Activated T-helper 2 cell treated with anti-CD3 and anti-CD28 coated beads, Interferon-gamma antibody, Interleukin-2, Interleukin-4, amounts not matched to agents 10 μg/mL and 5 μg/mL and 100 μg/mL, durations not matched to agents 14 hours and 24 hours and 36 hours (primary cell): ENCODE measurements around the gene ASMTL. TPM values are rescaled to one million over a fixed set of nuclear protein-coding genes. Genes with fewer than 3 reads are reported as not detected.
"Not testable (repeated sequence)": the region's sequence is repeated elsewhere in the genome, so short reads cannot be mapped to it uniquely, and the experiment has no call there.

ENCODE experiments used
- DNase-seq: peaks from one replicate; pipeline ENCODE4 v3.0.0; 2021; ENCODE audit warnings: low spot score
- H3K27ac Mint-ChIP-seq: one replicate; pipeline ENCODE4 v1.8.0; 2021; ENCODE audit warnings: mixed read lengths
- H3K27me3 Mint-ChIP-seq: one replicate; pipeline ENCODE4 v1.8.0; 2021; ENCODE audit warnings: low read depth, mixed read lengths
- H3K36me3 Mint-ChIP-seq: one replicate; pipeline ENCODE4 v1.8.0; 2021; ENCODE audit warnings: low read depth, mixed read lengths
- H3K4me1 Mint-ChIP-seq: one replicate; pipeline ENCODE4 v1.8.0; 2021; ENCODE audit warnings: low read depth, mixed read lengths
- H3K4me3 Mint-ChIP-seq: one replicate; pipeline ENCODE4 v1.8.0; 2021; ENCODE audit warnings: low read depth, mild to moderate bottlenecking, moderate library complexity, mixed read lengths
- H3K9me3 Mint-ChIP-seq: one replicate; pipeline ENCODE4 v1.8.0; 2021; ENCODE audit warnings: mixed read lengths
- intact Hi-C: fragments of 100-400 bp; cut with micrococcal nuclease; formaldehyde crosslinking; loops from one replicate; pipeline ENCODE4 v1.15.1; 2023
- total RNA-seq: library from RNA; stranded (reverse); gene quantifications from 2 replicates; pipeline ENCODE4 v1.2.3, GENCODE V29; 2022

Gene ASMTL
- total RNA-seq, 1 donor from 2014 or later, result 41.8 TPM

DNA sequence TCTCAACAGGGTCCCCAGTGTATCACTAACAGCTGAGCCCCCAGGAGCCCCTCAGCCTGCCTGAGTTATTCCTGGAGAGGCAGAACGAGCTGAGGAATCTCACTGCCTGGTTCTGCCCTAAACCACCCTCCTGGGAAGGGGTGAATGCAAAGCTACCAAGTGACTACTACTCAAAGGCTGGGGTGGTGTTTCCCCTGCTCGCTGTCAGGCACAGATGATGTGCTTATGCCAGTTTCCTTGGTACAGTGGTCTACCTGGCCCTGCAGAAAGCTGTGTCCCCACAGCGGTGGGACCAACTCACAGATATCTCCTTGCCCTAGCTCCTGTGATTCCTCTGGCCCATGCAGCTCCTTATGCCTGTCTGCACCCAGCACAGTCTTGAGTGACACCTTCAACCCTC is 35.4 kb upstream of the ASMTL start:
- no peak overlapping the region for H3K4me3 Mint-ChIP-seq
- H3K36me3 Mint-ChIP-seq, result peaks cover 63% of the 10 kb centered on the region
- no peak overlapping the region for H3K27ac Mint-ChIP-seq
- intact Hi-C loops, result no loop called here
- peaks cover 26% of the 10 kb centered on the region for H3K9me3 Mint-ChIP-seq
- H3K27me3 Mint-ChIP-seq, result no peaks in the 10 kb centered on the region
- DNase-seq, result no peak
- peaks cover 28% of the 10 kb centered on the region for H3K4me1 Mint-ChIP-seq

DNA sequence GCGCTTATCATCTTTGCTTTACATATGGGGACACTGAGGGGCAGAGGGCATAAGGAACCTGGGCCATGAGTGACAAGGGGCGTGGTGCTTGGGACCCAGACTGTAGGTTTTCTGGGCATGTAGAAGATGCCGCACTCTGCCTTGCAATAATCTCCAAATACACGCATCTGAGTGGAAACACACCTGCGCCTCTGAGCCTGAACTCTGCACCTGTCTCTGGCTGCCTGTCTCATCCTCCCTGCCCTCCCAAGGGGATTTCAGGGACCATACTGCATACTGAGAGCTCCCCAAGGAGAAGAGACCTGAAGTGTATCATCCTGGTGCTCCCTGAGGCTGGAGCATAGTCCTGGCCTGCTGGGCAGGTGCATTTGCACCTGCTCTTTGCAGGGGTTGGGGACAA is 34.7 kb upstream of the ASMTL start:
- Mint-ChIP-seq H3K4me1 (peaks cover 30% of the 10 kb centered on the region), H3K27me3 (no peaks in the 10 kb centered on the region), H3K36me3 (peaks cover 64% of the 10 kb centered on the region), H3K9me3 (peaks cover 26% of the 10 kb centered on the region), H3K27ac (no peak overlapping the region), H3K4me3 (no peak overlapping the region)
- intact Hi-C loops, result no loop called here
- no peak for DNase-seq

DNA sequence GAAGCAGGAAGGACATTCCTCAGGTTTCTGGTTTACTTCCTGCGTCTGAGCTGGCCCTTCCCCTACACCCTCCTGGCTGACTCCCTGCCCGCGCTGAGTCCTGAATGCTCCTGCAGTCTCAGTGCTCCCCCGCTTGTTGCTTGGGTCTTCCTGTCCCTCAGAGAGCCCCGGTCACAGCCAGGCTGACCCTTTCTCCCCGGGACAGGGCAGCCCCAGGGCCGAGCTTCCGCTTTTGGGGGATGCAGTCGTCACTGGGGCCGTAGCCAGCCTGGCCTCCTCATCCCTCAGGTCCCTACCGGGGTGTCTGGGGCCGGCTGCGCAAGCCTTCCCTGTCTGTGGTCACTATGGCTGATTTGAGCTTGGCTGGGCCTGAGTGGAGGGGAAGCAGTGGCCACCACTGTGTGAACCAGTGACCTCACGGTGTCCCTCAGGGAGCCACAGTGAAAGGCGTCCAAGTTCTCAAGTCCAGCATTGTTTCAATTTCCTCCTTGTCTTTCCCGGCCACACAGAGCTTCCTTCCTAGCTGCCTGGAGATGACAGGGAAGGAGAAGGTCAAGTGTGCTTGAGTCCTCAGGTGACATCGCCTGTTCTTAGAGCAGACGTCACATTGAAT is 34.1 kb upstream of the ASMTL start:
- peaks cover 23% of the 10 kb centered on the region for H3K9me3 Mint-ChIP-seq
- peaks cover 30% of the 10 kb centered on the region for H3K4me1 Mint-ChIP-seq
- H3K27me3 Mint-ChIP-seq, result no peaks in the 10 kb centered on the region
- intact Hi-C loops, result no loop called here
- no peak overlapping the region for H3K4me3 Mint-ChIP-seq
- DNase-seq, result no peak
- H3K36me3 Mint-ChIP-seq, result peaks cover 64% of the 10 kb centered on the region
- H3K27ac Mint-ChIP-seq, result peak overlapping the region; percentile 51

DNA sequence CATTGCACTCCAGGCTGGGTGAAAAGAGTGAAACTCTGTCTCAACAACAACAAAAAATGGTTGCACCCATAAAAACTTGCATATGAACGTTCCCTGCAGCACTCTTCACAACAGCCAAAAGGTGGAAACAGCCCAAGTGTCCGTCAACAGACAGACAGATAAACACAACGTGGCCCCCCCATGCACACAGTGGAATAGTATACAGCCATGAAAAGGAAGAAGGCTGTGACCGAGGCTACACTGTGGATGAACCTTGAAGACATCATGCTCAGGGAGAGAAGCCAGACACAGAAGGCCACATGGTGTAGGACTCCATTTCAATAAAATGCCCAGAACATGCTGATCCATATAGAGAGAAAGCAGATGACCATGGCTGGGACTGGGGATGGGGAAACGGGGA is 33.5 kb upstream of the ASMTL start:
- H3K4me1 Mint-ChIP-seq, result peaks cover 34% of the 10 kb centered on the region
- peak overlapping the region; percentile 33 for H3K27ac Mint-ChIP-seq
- DNase-seq, result no peak
- peaks cover 61% of the 10 kb centered on the region for H3K36me3 Mint-ChIP-seq
- peaks cover 16% of the 10 kb centered on the region for H3K9me3 Mint-ChIP-seq
- H3K27me3 Mint-ChIP-seq, result no peaks in the 10 kb centered on the region
- intact Hi-C loops, result no loop called here
- no peak overlapping the region for H3K4me3 Mint-ChIP-seq

DNA sequence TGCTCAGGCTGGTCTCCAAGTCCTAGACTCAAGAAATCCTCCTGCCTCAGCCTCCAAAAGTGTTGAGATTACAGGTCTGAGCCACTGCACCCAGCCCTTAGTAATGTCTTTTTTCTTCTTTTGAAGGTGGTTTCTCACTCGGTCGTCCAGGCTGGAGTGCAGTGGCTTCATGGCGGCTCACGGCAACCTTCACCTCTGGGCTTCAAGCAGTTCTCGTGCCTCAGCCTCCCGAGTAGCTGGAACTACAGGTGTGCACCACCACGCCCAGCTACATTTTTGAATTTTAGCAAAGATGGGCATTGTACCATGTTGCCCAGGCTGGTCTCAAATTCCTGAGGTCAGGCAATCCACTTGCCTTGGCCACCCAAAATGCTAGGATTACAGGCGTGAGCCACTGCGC is 32.3 kb upstream of the ASMTL start:
- Mint-ChIP-seq H3K4me3 (no peak overlapping the region), H3K4me1 (peaks cover 43% of the 10 kb centered on the region), H3K9me3 (peaks cover 15% of the 10 kb centered on the region), H3K27me3 (no peaks in the 10 kb centered on the region), H3K36me3 (peaks cover 64% of the 10 kb centered on the region), H3K27ac (peak overlapping the region; percentile 11)
- intact Hi-C loops, result no loop called here
- DNase-seq, result no peak

DNA sequence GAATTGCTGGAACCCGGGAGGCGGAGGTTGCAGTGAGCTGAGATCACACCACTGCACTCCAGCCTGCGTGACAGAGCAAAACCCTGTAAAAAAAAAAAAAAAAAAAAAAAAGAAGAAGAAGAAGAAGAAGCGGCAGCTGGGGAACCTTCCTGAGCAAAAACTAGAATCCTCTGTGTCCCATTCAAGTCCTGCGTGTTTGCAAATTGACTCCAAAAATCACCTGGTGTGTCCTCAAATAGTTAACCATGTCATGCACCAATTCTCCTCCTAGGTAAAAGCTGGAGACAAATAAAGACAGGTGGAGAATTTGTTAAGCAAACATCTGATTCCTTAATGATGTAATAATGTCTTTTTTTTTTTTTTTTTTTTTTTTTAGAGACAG is 31.9 kb upstream of the ASMTL start:
- DNase-seq, result no peak
- intact Hi-C loops, result no loop called here
- no peak overlapping the region for H3K4me3 Mint-ChIP-seq

DNA sequence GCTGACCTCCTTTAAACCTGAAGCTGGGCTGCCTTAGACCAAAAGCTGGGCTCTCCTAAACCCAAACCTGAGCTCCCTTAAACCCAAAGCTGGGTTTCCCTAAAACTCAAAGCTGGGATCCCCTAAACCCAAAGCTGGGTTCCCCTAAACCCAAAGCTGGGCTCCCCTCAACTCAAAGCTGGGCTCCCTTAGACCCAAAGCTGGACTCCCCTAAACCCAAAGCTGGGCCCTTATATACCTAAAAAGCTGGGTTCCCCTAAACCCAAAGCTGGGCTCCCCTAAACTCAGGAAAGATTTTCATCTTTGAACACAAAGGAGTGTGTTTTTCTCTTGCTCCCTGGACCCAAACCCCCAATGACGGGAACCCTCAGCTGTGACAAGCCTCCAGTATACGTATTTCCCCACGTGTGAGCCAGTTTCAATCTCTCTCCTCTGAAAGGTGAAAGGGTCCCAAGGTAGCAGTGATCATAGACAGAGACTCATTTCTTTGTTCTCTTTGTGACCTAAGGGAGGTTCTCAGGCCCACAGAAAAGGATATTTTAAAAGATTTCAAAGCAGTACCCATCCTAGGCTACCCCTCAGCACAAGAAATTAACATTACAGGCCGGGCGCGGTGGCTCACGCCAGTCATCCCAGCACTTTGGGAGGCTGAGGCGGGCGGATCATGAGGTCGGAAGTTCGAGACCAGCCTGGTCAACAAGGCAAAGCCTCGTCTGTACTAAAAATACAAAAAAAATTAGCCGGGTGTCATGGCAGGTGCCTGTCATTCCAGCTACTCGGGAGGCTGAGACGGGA is 31.3 kb upstream of the ASMTL start:
- H3K27me3 Mint-ChIP-seq, result no peaks in the 10 kb centered on the region
- H3K27ac Mint-ChIP-seq, result peak overlapping the region; percentile 89
- peaks cover 53% of the 10 kb centered on the region for H3K4me1 Mint-ChIP-seq
- H3K9me3 Mint-ChIP-seq, result peaks cover 19% of the 10 kb centered on the region
- no peak for DNase-seq
- peaks cover 69% of the 10 kb centered on the region for H3K36me3 Mint-ChIP-seq
- H3K4me3 Mint-ChIP-seq, result peak overlapping the region; percentile 13
- intact Hi-C loops, result no loop called here

More for the DNA sequence above, 31.9 kb upstream of the ASMTL start:
- H3K27ac Mint-ChIP-seq, result peak overlapping the region; percentile 11
- peaks cover 68% of the 10 kb centered on the region for H3K36me3 Mint-ChIP-seq
- no peaks in the 10 kb centered on the region for H3K27me3 Mint-ChIP-seq
- peaks cover 47% of the 10 kb centered on the region for H3K4me1 Mint-ChIP-seq
- peaks cover 18% of the 10 kb centered on the region for H3K9me3 Mint-ChIP-seq

DNA sequence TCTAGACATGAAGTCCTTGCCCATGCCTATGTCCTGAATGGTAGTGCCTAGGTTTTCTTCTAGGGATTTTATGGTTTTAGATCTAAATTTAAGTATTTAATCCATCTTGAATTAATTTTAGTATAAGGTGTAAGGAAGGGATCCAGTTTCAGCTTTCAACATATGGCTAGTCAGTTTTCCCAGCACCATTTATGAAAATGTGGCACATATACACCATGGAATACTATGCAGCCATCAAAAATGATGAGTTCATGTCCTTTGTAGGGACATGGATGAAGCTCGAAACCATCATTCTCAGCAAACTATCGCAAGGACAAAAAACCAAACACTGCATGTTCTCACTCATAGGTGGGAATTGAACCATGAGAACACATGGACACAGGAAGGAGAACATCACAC is 29.8 kb upstream of the ASMTL start:
- not testable (repeated sequence) for H3K27me3 Mint-ChIP-seq, DNase-seq
- Mint-ChIP-seq H3K27ac (peak overlapping the region; percentile 99), H3K36me3 (peaks cover 69% of the 10 kb centered on the region), H3K9me3 (peaks cover 16% of the 10 kb centered on the region), H3K4me1 (peaks cover 60% of the 10 kb centered on the region), H3K4me3 (peak overlapping the region; percentile 87)
- intact Hi-C loops, result loop anchor here (1.0 kb wide), 1 partner anchor 55 kb away; the partner anchor contains the start of gene P2RY8

DNA sequence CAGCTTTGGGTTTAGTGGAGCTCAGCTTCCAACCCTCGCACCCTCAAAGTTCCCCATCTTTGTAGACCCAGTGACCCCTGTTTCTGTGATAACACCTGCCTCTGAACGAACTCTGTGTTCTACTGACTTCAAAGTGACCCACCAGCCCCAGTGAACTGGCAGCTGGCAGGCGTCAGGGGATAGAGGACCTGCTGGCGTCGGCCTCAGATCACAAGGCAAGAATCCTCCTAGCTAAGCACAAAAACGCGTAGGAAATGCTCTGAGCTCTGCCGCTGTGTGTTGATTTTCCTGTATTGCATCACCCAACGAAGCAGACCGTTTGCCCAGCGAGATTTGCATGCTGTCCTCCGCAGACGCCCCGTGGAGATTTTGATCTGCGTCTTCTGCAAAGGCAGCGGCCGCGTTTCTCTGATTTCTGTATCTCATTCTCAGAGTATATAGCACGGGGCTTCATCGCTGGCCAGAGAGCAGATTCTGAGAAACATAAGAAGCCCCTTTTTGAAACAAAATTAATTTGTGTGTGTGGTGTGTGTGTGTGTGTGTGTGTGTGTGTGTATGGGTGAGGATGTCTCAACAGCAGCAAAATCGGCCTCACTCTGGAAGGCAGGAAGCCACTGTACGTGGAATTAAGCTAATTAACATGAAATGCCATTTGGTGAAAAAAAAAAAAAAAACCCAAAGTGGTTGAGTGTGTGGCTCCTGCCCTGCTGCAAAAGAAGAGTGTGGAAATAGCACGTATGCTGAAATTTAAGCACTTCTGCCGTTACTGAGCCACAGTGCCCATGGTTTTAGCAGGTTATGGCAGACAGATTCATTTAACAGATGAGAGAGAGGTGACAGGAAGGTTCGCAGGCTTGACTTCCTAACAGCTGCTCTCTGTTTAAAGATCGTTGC is 29.2 kb upstream of the ASMTL start:
- intact Hi-C loops, result loop anchor here (1.0 to 2.0 kb wide), 4 partner anchors 10 to 55 kb away; partner anchors contain the start of gene P2RY8
- Mint-ChIP-seq H3K4me1 (peaks cover 61% of the 10 kb centered on the region), H3K27ac (peak overlapping the region; percentile 99), H3K4me3 (peak overlapping the region; percentile 87), H3K36me3 (peaks cover 69% of the 10 kb centered on the region), H3K9me3 (peaks cover 16% of the 10 kb centered on the region), H3K27me3 (no peaks in the 10 kb centered on the region)
- peak; percentile 83 for DNase-seq

DNA sequence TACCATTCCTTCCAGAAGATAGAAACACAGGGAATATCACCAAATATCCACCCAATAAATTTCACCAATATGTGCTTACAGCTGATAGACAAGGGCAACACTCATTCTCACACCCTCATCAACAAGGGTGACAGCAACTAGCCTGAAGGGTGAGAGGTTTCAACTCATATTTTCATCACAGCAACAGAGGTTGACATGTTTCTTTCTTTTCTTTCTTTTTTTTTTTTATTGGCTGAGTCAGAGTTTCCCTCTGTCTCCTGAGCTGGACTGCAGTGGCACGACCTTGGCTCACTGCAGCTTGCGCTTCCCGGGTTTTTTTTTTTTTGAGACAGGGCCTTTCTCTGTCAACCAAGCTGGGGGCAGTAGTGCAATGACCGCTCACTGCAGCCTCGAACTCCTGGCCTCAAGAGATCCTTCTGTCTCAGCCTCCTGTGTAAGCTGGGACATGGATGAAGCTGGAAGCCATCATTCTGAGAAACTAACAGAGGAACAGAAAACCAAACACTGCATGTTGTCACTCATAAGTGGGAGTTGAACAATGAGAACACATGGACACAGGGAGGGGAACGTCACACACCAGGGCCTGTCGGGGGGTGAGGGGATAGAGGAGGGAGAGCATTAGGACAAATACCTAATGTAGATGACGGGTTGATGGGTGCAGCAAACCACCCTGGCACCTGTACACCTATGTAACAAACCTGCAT is 27.5 kb upstream of the ASMTL start:
- Mint-ChIP-seq H3K36me3 (peaks cover 69% of the 10 kb centered on the region), H3K4me3 (peak overlapping the region; percentile 28), H3K9me3 (peaks cover 16% of the 10 kb centered on the region), H3K4me1 (peaks cover 66% of the 10 kb centered on the region), H3K27me3 (no peaks in the 10 kb centered on the region), H3K27ac (peak overlapping the region; percentile 99)
- peak; percentile 3 for DNase-seq
- intact Hi-C loops, result loop anchor here (2.0 kb wide), 1 partner anchor 17 kb away; no protein-coding TSS in a partner anchor

DNA sequence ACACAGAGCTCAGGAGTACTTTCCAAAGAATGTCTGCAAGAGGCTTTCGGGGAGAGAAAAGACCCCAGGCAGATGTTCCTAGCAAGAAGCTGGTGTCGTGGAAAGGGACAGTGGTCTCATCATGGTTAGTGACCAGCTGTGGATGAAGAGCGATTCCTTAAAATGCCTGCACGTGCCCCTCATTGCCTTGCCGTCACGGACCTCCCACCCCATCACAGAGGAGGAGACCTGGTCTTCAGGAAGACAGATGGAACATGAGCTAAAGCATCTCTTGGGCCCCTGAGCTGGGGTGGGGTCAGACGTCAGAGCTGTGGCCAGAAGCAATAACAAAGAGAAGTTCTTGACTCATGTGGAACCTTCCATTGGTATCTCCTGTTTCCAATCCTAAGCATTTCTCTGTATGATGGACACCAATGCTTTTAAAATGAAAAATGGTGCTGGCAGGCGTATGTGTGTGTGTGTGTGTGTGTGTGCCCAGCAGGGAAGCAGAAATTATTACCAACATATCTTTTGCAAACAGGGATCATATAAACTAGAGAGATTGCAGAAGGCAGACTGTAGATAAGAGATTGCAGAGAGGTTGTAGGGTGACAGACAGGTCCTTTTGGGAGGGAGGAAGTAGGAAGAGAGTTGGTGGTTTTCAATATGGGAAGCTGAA is 25.2 kb upstream of the ASMTL start:
- peak overlapping the region; percentile 75 for H3K27ac Mint-ChIP-seq
- intact Hi-C loops, result no loop called here
- H3K36me3 Mint-ChIP-seq, result peaks cover 81% of the 10 kb centered on the region
- peak; percentile 7 for DNase-seq
- H3K27me3 Mint-ChIP-seq, result no peaks in the 10 kb centered on the region
- H3K4me1 Mint-ChIP-seq, result peaks cover 65% of the 10 kb centered on the region
- H3K9me3 Mint-ChIP-seq, result peaks cover 39% of the 10 kb centered on the region
- no peak overlapping the region for H3K4me3 Mint-ChIP-seq

DNA sequence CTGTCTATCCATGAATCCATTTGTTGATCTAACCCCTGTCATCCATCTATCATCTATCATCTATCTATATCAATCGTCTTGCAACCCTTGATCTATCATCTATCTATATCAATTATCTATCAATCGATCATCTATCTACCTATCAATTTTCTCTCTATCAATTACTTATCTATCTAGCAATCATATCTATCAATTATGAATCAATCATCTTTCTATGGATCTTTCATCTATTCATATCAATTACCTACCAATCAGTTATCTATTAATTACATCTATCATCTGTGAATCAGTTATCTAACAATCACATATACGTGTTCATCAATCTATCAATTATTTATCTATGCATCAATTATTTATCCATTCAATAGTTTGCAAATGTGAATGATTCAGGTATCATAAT is 24.5 kb upstream of the ASMTL start:
- Mint-ChIP-seq H3K27ac (peak overlapping the region; percentile 75), H3K27me3 (no peaks in the 10 kb centered on the region), H3K36me3 (peaks cover 83% of the 10 kb centered on the region), H3K9me3 (peaks cover 44% of the 10 kb centered on the region), H3K4me3 (no peak overlapping the region), H3K4me1 (peaks cover 60% of the 10 kb centered on the region)
- intact Hi-C loops, result no loop called here
- DNase-seq, result no peak
